Measurements from ENCODE around the gene FBXW11. TPM values are rescaled to one million over a fixed set of nuclear protein-coding genes. Genes with fewer than 3 reads are reported as not detected.
A peak's percentile ranks its signal among the peaks of the same experiment; 100 is the strongest.
"Not testable (repeated sequence)": the region's sequence is repeated elsewhere in the genome, so short reads cannot be mapped to it uniquely, and the experiment has no call there.

The FBXW11 gene
- total and polyA plus RNA-seq, 4 experiments from 2014 or later = 17.1 to 43.4 (median 32.1) TPM

GRCh38 chr5:171978016-171978415 is 28.4 kb downstream of the FBXW11 start:
- Histone ChIP-seq H3K4me3 (ENCODE audit: low read length in 2 of 2) (no peak overlapping the region), H3K9me3 (ENCODE audit: control insufficient read depth in 1 of 2, low read length in 2 of 2) (peaks cover 7 to 14% of the 10 kb centered on the region in 2 donors), H3K27ac (ENCODE audit: low read depth, low read length) (no peak overlapping the region), H3K4me1 (ENCODE audit: insufficient read depth, low read length) (peaks cover 16% of the 10 kb centered on the region), H3K36me3 (ENCODE audit: insufficient read depth, low read length) (peaks cover 4% of the 10 kb centered on the region), H3K27me3 (ENCODE audit: insufficient read depth, low read length) (no peaks in the 10 kb centered on the region)
- Mint-ChIP-seq H3K4me1 (peaks cover 32 to 53% (median 40%) of the 10 kb centered on the region in 4 donors), H3K27ac (peak overlapping the region in 1 of 7 donors; percentile 30), H3K9me3 (peaks cover 0 to 33% (median 20%) of the 10 kb centered on the region in 8 donors), H3K27me3 (no peaks in the 10 kb centered on the region), H3K36me3 (peaks cover 27 to 41% of the 10 kb centered on the region in 2 donors), H3K4me3 (no peak overlapping the region)
- ChIA-PET CTCF (ENCODE audit: partially characterized antibody) (interaction anchor here (1.1 to 1.4 kb wide), 2 partner anchors 29 to 67 kb away, joined by 3 to 4 read pairs; partner anchors contain the start of gene FBXW11), POLR2A (ENCODE audit: partially characterized antibody) (no interaction called here)
- intact Hi-C loops (cut with micrococcal nuclease) = no loop called here
- DNase-seq = no peak

DNA sequence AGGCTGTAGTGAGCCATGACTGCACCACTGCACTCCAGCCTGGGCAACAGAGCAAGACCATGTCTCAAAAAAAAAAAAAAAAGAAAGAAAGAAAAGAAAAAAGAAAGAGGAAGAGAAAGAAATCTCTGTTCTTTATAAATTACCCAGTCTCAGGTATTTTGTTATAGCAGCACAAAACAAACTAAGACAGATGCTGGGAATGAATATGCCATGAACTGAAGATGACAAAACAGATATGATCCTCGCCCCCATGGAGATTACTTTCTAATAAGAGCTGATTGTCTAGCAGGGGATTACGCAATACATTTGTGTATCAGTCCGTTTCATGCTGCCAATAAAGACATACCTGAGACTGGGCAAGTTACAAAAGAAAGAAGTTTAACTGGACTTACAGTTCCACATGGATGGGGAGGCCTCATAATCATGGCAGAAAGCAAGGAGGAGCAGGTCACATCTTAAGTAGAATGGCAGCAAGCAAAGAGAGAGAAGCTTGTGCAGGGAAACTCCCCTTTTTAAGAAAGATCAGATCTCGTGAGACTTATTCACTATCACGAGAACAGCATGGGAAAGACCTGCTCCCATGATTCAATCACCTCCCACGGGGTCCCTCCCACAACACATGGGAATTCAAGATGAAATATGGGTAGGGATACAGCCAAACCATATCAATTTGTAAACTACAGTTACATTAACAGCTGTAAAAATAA is 29.0 kb downstream of the FBXW11 start:
- CTCF ChIA-PET (ENCODE audit: partially characterized antibody); H3K27me3 Mint-ChIP-seq; H3K4me3 Mint-ChIP-seq: not testable (repeated sequence)

DNA sequence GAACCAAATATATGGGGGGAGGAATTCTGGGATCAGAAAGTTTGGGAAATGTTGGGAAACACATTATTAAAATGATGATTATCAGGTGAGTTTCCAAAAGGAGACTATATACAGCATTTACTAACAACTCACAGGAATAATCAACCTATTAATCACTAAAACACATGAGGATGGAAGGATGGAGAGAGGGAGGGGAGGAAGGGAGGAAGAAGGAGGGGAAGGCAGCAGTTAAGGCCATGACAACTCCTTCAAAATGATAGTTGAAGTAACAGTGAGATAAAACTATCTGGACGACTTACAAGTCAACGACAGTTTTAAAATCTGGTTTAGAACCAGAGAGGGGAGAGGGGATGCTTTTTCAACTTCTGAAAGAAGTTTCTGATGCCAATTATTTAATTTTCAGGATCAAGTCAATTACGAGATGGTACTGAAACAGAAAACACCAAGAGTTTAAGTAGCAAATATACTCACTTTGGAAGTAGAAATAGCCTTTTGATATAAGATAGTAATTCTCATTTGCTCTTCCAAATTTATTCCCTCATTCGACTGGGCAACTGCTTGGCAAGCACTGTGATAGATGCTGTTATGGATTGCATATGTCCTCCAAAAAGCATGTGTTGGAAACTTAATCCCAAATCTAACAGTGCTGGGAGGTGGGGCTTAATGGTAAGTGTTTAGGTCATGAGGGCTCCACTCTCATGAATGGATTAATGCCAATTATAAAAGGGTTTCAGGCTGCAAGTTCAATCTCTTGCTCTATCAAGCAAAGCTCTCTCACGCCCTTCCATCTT is 30.4 kb downstream of the FBXW11 start:
- Histone ChIP-seq H3K4me1 (ENCODE audit: insufficient read depth, low read length) (peaks cover 16% of the 10 kb centered on the region), H3K27ac (ENCODE audit: low read depth, low read length) (no peak overlapping the region), H3K4me3 (ENCODE audit: low read length in 2 of 2) (no peak overlapping the region), H3K9me3 (ENCODE audit: control insufficient read depth in 1 of 2, low read length in 2 of 2) (peaks cover 7 to 10% of the 10 kb centered on the region in 2 donors), H3K36me3 (ENCODE audit: insufficient read depth, low read length) (peaks cover 4% of the 10 kb centered on the region), H3K27me3 (ENCODE audit: insufficient read depth, low read length) (no peaks in the 10 kb centered on the region)
- Mint-ChIP-seq H3K4me3 (no peak overlapping the region), H3K9me3 (peaks cover 0 to 25% (median 16%) of the 10 kb centered on the region in 8 donors), H3K36me3 (peaks cover 23 to 36% of the 10 kb centered on the region in 2 donors), H3K4me1 (peaks cover 33 to 54% (median 43%) of the 10 kb centered on the region in 4 donors), H3K27ac (peak overlapping the region in 1 of 7 donors; percentile 19), H3K27me3 (no peaks in the 10 kb centered on the region)
- intact Hi-C loops (cut with micrococcal nuclease) = no loop called here
- POLR2A ChIA-PET (ENCODE audit: partially characterized antibody) = no interaction called here
- no peak for DNase-seq
- CTCF ChIA-PET (ENCODE audit: partially characterized antibody) = no interaction called here

More for the DNA sequence above, 29.0 kb downstream of the FBXW11 start:
- Mint-ChIP-seq H3K36me3 (peaks cover 27 to 41% of the 10 kb centered on the region in 2 donors), H3K4me1 (peaks cover 32 to 55% (median 41%) of the 10 kb centered on the region in 4 donors), H3K9me3 (peaks cover 0 to 33% (median 19%) of the 10 kb centered on the region in 8 donors)
- H3K4me3 ChIP-seq (ENCODE audit: low read length in 2 of 2); H3K27ac ChIP-seq (ENCODE audit: low read depth, low read length); POLR2A ChIA-PET (ENCODE audit: partially characterized antibody); H3K27me3 ChIP-seq (ENCODE audit: insufficient read depth, low read length); H3K27ac Mint-ChIP-seq; DNase-seq; intact Hi-C loops (cut with micrococcal nuclease); H3K36me3 ChIP-seq (ENCODE audit: insufficient read depth, low read length): not testable (repeated sequence)
- H3K9me3 ChIP-seq (ENCODE audit: control insufficient read depth in 1 of 2, low read length in 2 of 2) = peaks cover 7 to 14% of the 10 kb centered on the region in 2 donors
- peaks cover 16% of the 10 kb centered on the region for H3K4me1 ChIP-seq (ENCODE audit: insufficient read depth, low read length)

DNA sequence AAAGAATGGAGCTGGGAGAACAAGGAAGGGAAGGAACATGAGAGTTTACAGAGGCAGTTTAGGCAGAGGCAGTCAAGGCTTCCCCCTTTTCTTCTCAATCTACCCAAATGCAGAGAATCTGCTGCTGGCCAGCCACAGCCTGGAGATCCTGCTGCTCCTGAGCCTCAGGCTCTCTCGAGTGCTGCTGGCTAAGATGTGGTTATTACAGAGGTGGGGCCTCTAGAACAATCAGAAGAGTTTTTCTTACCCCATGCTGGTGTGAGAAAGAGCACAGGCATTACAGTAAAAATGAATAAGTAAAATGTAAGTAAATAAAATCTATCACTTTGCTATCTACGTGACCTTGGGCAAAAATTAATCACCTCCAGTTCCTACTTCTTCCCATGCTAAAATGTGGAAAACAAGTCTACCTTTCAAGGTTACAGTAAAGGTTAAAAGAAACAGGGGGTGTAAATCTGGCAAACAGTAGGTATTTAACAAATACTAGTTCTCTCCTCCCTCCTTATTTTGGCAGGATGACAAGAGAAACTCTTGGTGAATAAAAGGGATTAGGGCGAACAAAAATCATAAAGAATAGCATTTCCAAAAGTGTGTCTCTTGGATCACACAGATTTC is 31.1 kb downstream of the FBXW11 start:
- Histone ChIP-seq H3K27me3 (ENCODE audit: insufficient read depth, low read length) (no peaks in the 10 kb centered on the region), H3K36me3 (ENCODE audit: insufficient read depth, low read length) (peaks cover 4% of the 10 kb centered on the region), H3K27ac (ENCODE audit: low read depth, low read length) (no peak overlapping the region), H3K4me1 (ENCODE audit: insufficient read depth, low read length) (peaks cover 16% of the 10 kb centered on the region), H3K4me3 (ENCODE audit: low read length in 2 of 2) (no peak overlapping the region), H3K9me3 (ENCODE audit: control insufficient read depth in 1 of 2, low read length in 2 of 2) (peaks cover 7% of the 10 kb centered on the region in 2 donors)
- peaks cover 0 to 25% (median 14%) of the 10 kb centered on the region in 8 donors for H3K9me3 Mint-ChIP-seq
- peak overlapping the region in 1 of 8 donors; percentile 10 for H3K4me3 Mint-ChIP-seq
- peaks cover 35 to 58% (median 46%) of the 10 kb centered on the region in 4 donors for H3K4me1 Mint-ChIP-seq
- ChIA-PET POLR2A (ENCODE audit: partially characterized antibody) (no interaction called here), CTCF (ENCODE audit: partially characterized antibody) (no interaction called here)
- intact Hi-C loops (cut with micrococcal nuclease) = no loop called here
- H3K36me3 Mint-ChIP-seq = peaks cover 20 to 40% of the 10 kb centered on the region in 2 donors
- no peak for DNase-seq
- peak overlapping the region in 3 of 7 donors; percentile 19 to 45 (median 22) for H3K27ac Mint-ChIP-seq
- no peaks in the 10 kb centered on the region for H3K27me3 Mint-ChIP-seq

DNA sequence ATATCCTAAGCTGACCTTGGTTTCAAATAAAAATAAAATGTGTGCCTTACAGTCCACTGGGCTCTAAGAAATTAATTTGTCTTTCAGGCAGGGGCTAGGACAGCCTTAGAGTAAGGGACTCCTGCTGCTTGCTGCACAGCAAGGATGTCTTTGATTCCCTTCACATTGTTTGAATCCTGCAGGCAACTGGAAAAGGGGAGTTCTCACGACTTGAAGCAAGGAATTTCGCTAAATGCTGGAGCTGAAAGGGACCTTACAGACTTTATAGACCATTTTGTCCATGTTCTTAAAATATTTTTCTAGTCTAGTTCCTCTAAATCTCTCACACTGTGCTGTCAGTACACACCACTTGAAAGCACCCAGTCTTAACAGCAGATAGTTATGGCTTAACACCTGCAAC is 35.6 kb downstream of the FBXW11 start:
- H3K4me3 ChIP-seq (ENCODE audit: low read length in 2 of 2) = no peak overlapping the region
- H3K4me3 Mint-ChIP-seq = no peak overlapping the region

GRCh38 chr5:171969288-171969880 is 37.1 kb downstream of the FBXW11 start:
- H3K4me1 Mint-ChIP-seq = peaks cover 37 to 60% (median 49%) of the 10 kb centered on the region in 4 donors
- no peaks in the 10 kb centered on the region for H3K27me3 Mint-ChIP-seq
- no peaks in the 10 kb centered on the region for H3K36me3 ChIP-seq (ENCODE audit: insufficient read depth, low read length)
- no peaks in the 10 kb centered on the region for H3K27me3 ChIP-seq (ENCODE audit: insufficient read depth, low read length)
- H3K27ac ChIP-seq (ENCODE audit: low read depth, low read length) = no peak overlapping the region
- DNase-seq = no peak
- no peaks in the 10 kb centered on the region for H3K9me3 ChIP-seq (ENCODE audit: control insufficient read depth in 1 of 2, low read length in 2 of 2)
- CTCF ChIA-PET (ENCODE audit: partially characterized antibody) = no interaction called here
- no peak overlapping the region for H3K27ac Mint-ChIP-seq
- H3K4me3 ChIP-seq (ENCODE audit: low read length in 2 of 2) = no peak overlapping the region
- intact Hi-C loops (cut with micrococcal nuclease) = no loop called here
- POLR2A ChIA-PET (ENCODE audit: partially characterized antibody) = no interaction called here
- peaks cover 9 to 16% of the 10 kb centered on the region in 2 donors for H3K36me3 Mint-ChIP-seq
- H3K4me3 Mint-ChIP-seq = no peak overlapping the region
- peaks cover 0 to 4% (median 0%) of the 10 kb centered on the region in 8 donors for H3K9me3 Mint-ChIP-seq
- peaks cover 23% of the 10 kb centered on the region for H3K4me1 ChIP-seq (ENCODE audit: insufficient read depth, low read length)

More for the DNA sequence above, 35.6 kb downstream of the FBXW11 start:
- peaks cover 0 to 4% (median 0%) of the 10 kb centered on the region in 8 donors for H3K9me3 Mint-ChIP-seq
- CTCF ChIA-PET (ENCODE audit: partially characterized antibody) = no interaction called here
- no peaks in the 10 kb centered on the region for H3K27me3 Mint-ChIP-seq
- H3K36me3 Mint-ChIP-seq = peaks cover 9 to 20% of the 10 kb centered on the region in 2 donors
- H3K9me3 ChIP-seq (ENCODE audit: control insufficient read depth in 1 of 2, low read length in 2 of 2) = no peaks in the 10 kb centered on the region
- H3K4me1 Mint-ChIP-seq = peaks cover 40 to 61% (median 53%) of the 10 kb centered on the region in 4 donors
- peak overlapping the region in 2 of 7 donors; percentile 71 to 90 for H3K27ac Mint-ChIP-seq
- intact Hi-C loops (cut with micrococcal nuclease) = no loop called here
- no peak for DNase-seq
- no peaks in the 10 kb centered on the region for H3K27me3 ChIP-seq (ENCODE audit: insufficient read depth, low read length)
- H3K4me1 ChIP-seq (ENCODE audit: insufficient read depth, low read length) = peaks cover 21% of the 10 kb centered on the region
- H3K36me3 ChIP-seq (ENCODE audit: insufficient read depth, low read length) = no peaks in the 10 kb centered on the region
- POLR2A ChIA-PET (ENCODE audit: partially characterized antibody) = no interaction called here
- H3K27ac ChIP-seq (ENCODE audit: low read depth, low read length) = no peak overlapping the region
